ENCODE data around the gene KRT7.

KRT7 gene

DNA sequence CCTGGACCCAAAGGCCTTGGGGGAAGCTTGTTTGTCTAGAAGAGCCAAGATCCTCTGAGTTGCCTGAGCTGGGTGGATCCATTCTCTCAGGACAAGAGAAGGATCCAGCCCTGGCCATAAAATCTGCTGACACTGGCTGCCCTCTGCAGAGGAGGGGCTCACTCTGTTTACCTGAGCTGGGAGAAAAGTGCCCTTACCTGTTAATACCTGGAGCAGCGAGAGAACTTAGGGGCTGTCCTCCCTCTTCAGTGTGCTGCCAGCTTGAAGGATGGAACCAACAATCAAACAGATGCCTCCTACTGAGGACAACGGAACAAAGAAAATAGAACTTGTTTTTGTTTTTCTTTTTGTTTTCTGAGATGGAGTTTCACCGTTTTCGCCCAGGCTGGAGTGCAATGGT is 7.3 kb upstream of the KRT7 start:
- no peak for DNase-seq (ENCODE audit: low read depth)
- H3K4me3 ChIP-seq (ENCODE audit: low read depth, low read length), result no peak overlapping the region

DNA sequence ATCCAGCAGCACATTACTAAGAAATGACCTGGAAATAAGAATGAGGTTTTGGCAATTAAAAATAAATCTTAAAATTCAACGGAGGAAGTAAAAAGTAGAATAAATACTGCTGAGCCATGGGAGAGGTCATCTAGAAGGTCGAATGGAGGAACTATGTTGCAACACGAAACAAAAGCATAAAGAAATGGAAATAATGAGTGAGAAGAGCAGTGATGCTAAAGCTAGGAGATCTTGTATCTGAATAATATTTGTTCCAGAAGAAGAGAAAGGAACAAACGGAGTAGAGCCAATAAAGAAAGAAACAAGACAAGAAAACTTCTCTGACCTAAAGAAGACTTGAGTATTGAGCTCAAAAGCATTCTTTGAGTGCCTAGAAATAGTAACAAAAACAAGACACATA is 6.6 kb upstream of the KRT7 start:
- DNase-seq (ENCODE audit: low read depth), result no peak
- H3K4me3 ChIP-seq (ENCODE audit: low read depth, low read length), result no peak overlapping the region

DNA sequence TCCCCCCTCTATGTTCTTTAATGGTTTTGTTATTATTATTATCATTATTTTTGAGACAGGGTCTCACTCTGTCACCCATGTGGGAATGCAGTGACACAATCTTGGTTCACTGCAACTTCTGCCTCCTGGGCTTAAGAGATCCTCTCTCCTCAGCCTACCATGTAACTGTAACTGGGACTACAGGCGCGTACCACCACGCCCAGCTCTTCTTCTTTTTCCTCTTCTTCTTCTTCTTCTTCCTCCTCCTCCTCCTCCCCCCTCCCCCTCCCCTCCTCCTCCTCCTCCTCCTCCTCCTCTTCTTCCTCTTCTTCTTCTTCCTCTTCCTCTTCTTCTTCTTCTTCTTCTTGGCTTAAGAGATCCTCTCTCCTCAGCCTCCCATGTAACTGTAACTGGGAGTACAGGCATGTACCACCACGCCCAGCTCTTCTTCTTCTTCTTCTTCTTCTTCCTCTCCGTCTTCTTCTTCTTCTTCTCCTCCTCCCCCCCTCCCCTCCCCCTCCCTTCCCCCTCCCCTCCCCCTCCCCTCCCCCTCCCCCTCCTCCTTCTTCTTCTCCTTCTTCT is 5.4 kb upstream of the KRT7 start:
- H3K4me3 ChIP-seq (ENCODE audit: low read depth, low read length), result no peak overlapping the region
- DNase-seq (ENCODE audit: low read depth), result no peak

DNA sequence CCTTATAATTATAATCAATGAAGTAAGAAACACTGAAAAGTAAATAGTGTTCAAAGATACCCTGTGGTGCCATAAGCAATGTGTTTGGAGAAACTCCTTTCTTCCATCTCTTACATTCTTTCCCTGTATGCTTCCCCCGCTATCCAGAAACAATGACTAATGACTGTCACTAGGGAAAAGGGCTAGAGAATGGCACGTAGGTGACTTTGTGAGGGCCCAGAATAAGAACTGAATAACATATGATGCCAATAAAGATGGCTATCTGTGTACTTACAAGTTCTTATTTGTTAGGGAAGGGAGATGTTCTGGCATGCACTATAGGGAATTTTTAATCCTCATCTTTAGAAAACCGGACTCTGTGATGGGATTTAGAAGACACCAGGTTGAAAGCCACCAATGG is 4.7 kb upstream of the KRT7 start:
- DNase-seq (ENCODE audit: low read depth), result no peak
- H3K4me3 ChIP-seq (ENCODE audit: low read depth, low read length), result no peak overlapping the region

DNA sequence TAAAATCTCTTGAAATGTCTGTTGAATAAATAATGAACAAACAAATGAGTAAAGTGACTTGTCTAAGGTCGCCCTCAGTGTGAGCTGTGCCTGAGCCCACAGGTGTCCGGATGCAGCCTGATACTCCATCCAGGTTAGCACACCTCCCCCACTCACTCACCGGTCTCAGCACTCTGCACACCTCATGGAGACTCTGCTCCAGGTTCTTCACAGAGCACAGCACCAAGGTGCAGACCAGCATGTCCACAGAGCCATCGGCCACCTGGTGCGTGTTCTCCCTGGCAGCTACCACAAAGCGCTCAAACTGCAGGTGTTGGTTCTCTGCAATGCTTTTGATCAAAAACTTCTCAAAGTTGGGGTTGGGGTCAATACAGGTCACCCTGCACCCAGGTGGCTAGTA is 4.1 kb upstream of the KRT7 start:
- no peak for DNase-seq (ENCODE audit: low read depth)
- H3K4me3 ChIP-seq (ENCODE audit: low read depth, low read length), result no peak overlapping the region

DNA sequence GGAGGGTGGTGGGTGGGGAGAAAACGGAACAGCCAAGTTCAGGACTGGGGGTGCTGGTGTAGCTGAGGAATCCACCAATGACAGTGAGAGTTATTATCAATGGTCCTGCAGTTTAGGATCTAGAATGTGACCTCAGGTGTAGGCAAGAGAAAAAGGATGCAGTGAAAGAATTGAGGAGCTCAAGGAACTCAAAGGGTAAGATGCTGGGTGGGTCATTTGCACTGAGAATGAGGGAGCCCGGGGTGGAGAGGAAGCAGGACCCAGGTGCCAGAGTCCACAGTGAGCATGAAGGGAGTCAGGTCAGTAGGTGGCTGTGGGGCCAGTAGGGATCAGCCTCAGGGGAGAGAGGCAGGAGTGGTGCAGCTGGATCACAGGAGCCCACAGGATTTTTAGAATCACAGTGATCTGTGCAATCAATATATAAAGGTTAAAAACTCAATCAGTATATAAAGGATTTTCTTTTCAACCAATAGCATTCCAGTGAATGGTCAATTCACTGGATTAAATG is 3.2 kb upstream of the KRT7 start:
- H3K4me3 ChIP-seq (ENCODE audit: low read depth, low read length), result no peak overlapping the region

DNA sequence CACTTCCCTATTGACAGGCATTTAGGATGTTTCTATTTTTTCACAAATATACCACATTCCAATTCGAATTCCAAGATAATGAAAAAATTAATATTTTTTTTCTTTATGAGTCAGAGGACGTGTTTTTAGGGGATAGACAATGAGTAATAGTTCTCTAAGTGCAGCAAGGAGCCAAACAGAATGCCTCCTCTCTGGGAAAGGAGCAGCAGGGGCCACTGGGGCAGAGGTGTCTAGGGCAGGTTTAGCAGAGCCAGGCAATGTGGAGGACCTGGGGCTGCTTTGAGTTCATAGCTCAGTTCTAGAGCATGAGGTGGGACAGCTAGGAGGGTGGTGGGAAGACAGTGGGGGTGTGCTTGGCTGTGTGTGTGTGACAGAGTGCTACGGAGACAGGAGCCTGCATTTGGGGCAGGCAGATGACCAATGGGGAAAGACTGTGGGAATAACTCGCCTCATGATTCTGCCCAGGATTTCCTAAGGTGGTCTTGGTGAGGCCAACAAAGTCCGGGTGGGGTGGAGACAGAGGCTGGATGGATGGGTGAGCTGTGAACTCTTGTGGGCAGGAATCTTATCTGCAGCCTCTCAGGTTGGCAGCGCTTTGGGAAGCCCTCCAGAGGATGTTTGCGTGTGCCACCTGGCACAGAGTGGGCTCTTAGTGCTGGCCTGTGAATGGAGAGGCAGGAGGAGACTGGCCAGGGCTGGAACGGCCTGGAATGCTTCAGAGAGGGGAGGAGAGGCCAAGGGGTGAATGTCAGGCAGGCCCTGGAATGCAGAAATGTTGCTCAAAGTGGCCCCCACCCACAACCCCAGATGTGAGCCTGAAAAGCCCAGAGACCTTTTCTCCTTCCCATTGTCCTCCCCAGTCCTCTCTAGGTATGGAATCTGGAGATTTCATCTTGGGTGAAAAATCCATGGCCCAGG is 2.4 kb upstream of the KRT7 start:
- no peak overlapping the region for H3K4me3 ChIP-seq (ENCODE audit: low read depth, low read length)
- no peak for DNase-seq (ENCODE audit: low read depth)

More for the DNA sequence above, 3.2 kb upstream of the KRT7 start:
- no peak for DNase-seq (ENCODE audit: low read depth)

DNA sequence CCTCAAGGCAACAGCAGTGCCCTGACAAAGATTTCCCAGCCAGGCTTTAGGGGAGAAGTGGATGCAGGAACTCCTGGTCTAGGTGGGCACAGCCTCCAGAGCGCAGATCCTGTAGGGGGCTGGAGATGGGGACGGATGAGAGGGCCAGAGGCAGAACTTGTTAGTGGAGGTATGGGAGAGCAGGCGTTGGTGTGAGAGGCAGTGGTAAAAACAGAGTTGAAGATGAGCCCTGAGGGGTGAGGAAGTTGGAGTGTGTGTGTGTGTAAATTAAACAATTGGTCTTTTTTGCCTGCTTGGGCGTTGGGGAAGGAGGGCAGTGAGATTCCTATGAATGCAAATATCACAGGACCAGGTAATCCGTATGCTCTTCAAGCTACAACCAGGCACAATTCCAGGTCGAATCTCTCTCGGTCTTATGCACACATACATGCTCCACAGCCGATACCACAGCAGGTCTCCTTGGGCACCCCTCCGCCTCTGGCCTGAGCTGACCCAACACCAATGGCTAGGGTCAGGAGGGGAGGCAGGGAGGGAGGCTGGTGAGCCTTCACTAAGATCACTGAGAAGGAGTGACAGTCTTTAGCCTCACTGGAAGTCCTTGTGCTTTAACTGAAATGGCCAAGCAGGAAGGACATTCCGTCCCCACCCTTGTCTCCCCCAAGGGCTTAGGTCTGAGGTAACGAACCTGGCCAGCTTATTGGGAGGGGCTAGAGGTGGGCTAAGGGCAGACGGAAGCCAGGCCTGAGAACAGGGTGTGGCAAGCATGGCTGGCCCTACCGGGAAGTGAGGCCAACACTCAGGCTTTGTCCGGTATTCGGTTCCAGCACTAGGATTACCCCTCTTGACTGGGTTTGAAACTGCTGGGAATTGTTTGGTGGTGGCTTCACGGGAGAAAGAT is 1.5 kb upstream of the KRT7 start:
- H3K4me3 ChIP-seq (ENCODE audit: low read depth, low read length), result no peak overlapping the region
- no peak for DNase-seq (ENCODE audit: low read depth)

DNA sequence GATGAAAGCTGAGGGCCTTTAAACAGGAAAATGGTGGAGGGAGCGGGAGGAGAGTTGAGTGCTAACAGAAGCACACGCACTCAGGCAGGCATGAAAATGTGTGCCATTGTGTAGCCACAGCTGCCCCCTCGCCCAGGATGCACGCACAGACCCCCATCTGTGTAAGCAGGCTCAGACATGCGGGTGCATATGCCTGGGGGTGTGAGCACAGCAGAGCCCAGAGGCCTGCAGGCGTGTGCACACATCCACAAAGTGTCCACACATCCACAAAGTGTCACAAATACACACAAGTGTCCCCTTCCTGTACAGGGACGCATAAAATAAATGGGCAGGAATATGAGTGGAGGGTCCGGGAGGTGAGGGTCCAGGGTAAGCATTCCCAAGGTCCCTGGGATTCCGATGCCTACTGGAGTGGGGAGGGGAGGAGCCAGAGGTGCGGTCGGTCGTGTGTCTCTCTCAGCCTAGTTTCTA is 805 bp upstream of the KRT7 start:
- no peak overlapping the region for H3K4me3 ChIP-seq (ENCODE audit: low read depth, low read length)
- DNase-seq (ENCODE audit: low read depth), result no peak

DNA sequence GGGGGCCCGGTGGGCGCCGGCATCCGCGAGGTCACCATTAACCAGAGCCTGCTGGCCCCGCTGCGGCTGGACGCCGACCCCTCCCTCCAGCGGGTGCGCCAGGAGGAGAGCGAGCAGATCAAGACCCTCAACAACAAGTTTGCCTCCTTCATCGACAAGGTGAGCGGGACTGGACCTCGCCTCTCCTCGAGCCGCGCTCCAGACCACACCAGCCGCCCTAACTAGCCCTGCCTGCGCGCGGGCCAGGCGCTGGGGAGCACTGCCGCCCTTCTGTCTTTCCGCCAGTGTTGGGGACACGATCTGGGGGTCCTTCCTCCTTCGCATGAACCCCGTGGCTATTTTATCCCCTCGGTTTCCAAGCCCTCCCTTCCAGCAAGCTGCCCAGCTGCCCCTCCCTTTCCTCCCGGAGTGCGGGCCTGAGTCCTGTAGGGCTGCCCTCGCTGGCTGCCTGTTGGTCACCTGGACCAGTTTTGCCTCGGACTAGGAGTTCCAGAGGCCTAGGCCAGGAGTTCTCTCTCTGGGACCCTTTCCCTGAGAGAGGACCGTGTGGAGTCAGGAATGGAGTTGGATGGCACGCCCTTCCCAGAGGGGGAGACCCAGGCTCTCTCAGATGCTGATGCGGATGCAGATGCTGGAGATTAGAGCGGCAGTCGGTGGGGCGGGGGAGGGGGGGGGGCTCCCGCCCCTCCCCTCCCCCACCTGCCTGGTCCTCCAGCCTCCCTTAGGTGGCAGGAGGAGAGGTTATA is 592 bp downstream of the KRT7 start:
- DNase-seq (ENCODE audit: low read depth), result no peak
- H3K4me3 ChIP-seq (ENCODE audit: low read depth, low read length), result no peak overlapping the region

DNA sequence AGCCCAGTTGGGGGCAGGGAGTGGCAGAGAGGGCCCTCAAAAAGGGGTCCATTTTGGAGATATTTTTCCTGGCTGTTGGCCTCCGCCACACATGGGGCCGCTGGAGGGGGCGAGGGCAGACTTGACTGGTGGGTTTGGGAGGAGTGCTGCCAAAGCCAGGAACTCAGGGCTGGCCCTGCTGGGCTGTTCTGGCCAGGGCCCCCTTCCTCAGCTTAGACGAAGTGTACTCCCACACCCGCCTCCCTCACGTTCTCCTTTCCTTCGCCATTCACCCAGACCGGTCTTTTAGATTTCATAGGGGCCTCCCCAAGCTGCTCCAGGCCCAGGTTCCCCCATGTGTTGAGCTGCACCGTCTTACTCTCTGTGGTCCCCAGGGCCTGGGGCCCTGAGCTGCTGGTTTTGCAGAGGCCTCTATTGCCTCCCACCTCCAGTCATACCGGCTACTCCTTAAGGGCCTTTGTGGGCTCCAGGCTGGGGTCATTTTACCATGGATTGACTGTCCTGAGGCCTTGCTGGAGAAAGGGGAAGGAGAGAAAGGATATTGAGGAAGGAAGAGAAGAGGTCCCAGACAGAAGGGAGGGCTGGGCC is 1.3 kb downstream of the KRT7 start:
- no peak overlapping the region for H3K4me3 ChIP-seq (ENCODE audit: low read depth, low read length)
- DNase-seq (ENCODE audit: low read depth), result no peak

DNA sequence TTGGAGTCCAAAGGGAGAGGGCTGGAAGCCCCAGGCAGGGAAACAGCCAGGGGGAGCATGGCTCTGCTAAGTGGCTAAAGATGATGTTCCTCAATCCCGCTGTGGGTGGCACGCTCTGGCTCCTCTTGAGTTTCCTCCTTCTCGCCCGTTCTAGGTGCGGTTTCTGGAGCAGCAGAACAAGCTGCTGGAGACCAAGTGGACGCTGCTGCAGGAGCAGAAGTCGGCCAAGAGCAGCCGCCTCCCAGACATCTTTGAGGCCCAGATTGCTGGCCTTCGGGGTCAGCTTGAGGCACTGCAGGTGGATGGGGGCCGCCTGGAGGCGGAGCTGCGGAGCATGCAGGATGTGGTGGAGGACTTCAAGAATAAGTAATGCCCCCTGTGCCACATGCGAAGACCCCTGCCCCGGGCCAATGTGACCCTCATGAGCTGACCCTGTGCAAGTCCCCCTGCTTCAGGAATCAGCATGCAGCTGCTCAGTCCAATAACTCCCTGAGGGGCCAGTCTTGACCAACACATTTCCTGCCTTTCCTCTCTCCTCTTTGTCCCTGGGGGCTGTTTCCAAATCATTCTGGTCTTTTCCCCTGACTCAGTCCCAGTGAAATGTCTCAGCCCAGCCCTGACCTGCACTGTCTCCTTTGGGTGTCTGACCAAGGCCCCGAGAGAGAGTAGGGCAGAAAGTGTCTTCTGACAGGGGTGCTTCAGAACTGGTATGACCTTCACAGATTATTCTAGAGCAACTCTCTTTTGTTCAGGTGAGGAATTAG is 2.1 kb downstream of the KRT7 start:
- no peak for DNase-seq (ENCODE audit: low read depth)
- no peak overlapping the region for H3K4me3 ChIP-seq (ENCODE audit: low read depth, low read length)

DNA sequence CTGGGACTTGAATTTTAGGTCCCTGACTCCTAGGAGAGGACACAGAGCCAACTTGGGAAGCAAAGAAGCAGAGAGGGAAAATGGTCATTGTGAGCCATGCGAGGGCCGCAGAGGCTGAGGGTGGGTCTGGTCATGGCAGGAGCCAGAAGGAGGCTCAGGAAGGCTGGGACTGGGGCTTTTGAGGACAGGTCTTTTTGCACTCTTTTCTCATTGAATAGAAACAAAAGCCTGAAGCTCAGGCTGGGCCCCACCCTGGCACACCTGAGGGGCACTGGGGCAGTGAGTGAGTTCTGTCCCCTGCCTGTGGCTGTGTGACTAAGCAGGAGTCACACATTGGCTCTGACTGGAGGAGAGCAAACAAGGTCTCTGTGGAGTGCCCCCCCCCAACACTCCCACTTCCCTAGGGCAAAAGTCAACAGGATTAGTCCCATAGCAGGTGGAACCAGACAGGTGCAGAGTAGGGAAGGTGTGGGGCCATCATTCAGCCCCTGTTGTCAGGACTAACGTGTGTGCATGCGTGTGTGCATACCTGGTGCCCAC is 2.8 kb downstream of the KRT7 start:
- no peak for DNase-seq (ENCODE audit: low read depth)
- no peak overlapping the region for H3K4me3 ChIP-seq (ENCODE audit: low read depth, low read length)

DNA sequence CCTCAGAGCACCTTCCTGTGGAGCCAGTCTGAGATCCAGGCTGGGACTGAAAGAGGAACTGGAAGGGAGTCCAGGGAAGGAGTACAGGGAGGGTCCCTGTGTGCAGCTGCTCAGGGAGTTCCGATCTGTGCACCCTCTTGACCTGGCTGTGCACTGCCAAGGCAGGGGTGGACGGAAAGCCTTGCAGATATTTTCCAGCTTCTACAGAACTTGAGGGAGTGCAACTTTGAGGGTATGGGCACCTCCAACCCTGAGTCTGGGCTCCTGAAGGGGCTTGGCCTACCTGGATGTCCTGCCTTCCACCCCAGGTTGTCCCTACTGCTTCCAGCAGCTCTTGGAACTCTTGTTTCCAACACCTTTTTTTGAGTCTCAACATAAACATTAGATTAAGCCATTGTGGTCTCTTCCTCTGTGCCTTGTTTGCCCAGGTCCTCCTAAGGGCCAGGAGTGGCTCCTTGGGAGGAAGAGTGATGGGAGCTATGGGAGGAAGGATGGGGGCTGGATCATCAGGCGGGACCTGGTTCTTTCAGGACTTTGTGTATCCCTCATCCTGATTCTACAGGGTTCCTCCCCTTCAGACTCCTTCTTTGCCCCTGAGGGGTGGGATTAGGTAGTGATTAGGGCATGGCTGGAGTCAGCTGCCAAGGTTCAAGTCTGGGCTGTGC is 3.5 kb downstream of the KRT7 start:
- H3K4me3 ChIP-seq (ENCODE audit: low read depth, low read length), result no peak overlapping the region

DNA sequence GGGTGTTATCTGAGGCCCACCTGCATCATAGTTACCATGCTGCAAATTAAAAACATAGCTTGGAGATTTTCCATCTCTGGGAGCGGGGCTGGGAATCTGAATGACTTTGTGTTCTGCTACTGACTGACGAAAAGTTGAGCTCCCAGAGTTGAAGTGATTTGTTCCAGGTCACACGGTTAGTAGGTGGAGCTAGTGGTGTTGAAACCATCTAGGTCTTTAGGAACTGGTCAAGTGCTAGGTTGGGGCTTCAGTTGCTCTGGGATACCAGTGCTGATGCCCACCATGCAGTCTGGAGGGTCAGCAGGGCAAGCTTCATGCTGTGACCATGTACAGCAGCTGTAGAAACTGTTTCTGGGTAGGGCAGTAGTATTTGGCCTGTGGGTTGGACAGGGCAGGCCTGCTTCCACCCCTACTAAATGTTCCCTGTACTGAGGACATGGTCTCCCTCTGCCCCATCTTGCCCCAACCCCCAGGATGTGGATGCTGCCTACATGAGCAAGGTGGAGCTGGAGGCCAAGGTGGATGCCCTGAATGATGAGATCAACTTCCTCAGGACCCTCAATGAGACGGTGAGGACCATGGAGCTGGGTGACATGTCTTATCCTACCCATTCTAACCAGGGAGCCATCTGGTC is 5.3 kb downstream of the KRT7 start:
- no peak for DNase-seq (ENCODE audit: low read depth)
- H3K4me3 ChIP-seq (ENCODE audit: low read depth, low read length), result no peak overlapping the region

More for the DNA sequence above, 3.5 kb downstream of the KRT7 start:
- no peak for DNase-seq (ENCODE audit: low read depth)

DNA sequence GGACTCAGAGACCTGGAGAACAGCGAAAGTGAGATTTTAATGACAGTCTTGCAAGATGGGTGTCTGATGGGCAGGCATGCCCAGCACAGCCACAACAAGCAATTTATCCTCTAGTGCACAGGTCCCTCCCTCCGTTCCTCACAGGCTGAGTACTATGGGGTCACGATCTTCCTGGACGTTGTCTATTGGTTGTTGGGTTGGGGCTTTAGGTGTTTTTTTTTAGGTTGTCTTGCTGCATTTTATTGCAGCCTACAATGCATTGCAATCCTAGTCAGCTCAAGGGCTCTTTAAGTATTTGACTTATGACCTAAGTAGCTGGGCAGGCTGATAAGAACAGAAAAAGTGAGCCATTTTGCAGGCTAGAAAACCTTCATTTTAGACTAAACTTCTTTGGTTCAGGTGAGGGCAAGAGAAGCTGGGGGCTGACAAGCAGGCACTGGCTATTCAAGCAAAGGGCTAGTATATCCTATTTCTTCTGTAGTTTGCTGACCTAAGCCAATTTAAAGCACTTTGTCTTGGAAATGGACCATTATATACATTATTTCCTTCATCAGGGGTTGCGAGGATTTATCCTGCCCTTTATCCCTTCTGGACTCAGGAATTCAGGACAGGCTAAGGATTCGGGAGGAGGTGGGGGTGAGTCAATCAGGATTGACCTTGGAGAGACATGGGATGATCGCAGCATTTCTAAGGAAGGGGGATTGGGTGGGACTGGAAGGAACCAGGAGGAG is 6.0 kb downstream of the KRT7 start:
- no peak for DNase-seq (ENCODE audit: low read depth)
- H3K4me3 ChIP-seq (ENCODE audit: low read depth, low read length), result no peak overlapping the region

All from skeletal muscle cell (primary cell).